GM12873 (cell line): ENCODE data around the gene RCC1.

Experiments
- TF ChIP-seq, protein P1 (sequence below): IDR thresholded peaks from 2 replicates; pipeline ENCODE4 v1.5.1; 2012; ENCODE audit warnings: low read depth, mild to moderate bottlenecking, moderate library complexity, low read length, control low read depth; ENCODE audit not compliant: insufficient read depth; ENCODE audit errors: missing control alignments

The RCC1 gene

DNA sequence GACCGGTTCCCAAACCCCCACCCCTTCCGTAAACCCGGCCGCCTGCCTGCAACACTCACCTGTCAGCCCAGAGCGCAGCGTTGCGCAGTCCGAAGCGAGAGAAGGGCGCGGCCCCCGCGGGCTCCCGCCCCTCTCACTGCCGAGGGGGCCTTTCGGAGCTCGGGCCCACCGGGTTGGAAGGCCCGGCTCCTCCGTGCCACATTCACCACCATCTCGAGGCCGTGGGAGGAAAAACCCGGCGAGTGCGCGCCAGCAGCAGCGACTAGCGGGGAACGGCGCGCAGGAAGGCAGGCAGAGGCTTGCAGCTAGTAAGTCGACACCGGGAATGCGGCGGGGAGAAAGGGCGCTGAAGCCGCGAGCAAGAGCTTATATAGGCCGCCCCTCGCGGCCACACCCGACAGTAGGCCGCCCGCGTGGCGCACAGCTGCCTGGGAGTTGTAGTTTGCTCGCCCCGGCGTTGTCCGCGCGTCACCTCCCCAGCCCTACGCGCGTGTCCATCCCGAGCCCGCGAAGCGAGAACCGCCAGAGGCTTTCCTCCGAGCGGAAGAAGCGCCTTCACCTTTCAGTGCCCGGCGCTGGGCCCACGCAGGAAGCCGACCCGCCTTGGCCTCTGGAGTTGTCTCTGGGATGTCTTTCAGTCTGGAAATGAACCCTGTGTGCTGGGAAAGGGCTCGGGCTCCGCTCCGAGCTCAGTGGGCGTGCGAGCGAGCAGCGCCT, 75.8 kb downstream of the RCC1 start:
- TF ChIP-seq, protein P1, sequence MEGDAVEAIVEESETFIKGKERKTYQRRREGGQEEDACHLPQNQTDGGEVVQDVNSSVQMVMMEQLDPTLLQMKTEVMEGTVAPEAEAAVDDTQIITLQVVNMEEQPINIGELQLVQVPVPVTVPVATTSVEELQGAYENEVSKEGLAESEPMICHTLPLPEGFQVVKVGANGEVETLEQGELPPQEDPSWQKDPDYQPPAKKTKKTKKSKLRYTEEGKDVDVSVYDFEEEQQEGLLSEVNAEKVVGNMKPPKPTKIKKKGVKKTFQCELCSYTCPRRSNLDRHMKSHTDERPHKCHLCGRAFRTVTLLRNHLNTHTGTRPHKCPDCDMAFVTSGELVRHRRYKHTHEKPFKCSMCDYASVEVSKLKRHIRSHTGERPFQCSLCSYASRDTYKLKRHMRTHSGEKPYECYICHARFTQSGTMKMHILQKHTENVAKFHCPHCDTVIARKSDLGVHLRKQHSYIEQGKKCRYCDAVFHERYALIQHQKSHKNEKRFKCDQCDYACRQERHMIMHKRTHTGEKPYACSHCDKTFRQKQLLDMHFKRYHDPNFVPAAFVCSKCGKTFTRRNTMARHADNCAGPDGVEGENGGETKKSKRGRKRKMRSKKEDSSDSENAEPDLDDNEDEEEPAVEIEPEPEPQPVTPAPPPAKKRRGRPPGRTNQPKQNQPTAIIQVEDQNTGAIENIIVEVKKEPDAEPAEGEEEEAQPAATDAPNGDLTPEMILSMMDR: peak; percentile 24

DNA sequence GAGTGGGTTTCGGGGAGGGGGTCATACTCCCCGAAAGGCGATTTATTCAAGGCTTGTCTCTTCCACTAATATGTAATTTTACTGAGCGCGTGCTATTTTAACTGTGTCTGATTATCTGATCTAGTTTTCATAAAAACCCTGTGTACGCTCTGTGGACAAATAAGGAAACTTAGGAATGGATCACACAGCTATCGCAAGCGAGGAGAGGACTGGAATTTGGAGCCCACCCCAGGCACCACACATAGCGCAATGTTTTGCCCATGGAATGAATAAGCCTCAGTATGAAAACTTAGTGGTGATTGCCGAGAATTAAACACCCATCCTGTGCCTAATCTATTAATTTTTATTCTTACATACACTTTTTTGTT, 76.4 kb downstream of the RCC1 start:
- TF ChIP-seq, protein P1: no peak
